HepG2 (cell line): ENCODE data around the gene STARD10. TPM values are rescaled to one million over a fixed set of nuclear protein-coding genes. Genes with fewer than 3 reads are reported as not detected.

ENCODE experiments used
- ATAC-seq: fragments of 200-7000 bp; cut with Tn5 transposase; 3 replicates; pipeline ENCODE4 v1.9.1; 2020; ENCODE audit warnings: mild to moderate bottlenecking, moderate library complexity
- BruUV-seq: library from RNA; stranded (reverse); fragments of 400-500 nt; replicated peaks from 2 replicates; lab custom pipeline; 2021; lab: Mats Ljungman, UMichigan
- CTCF ChIA-PET: fragments of 300-600 bp; formaldehyde crosslinking; extraction: SDS; loops from one replicate; lab custom pipeline; 2021; ENCODE audit warnings: low total read pairs, inconsistent platforms, low intra/inter-chr PET ratio; lab: Yijun Ruan, JAX
- POLR2A ChIA-PET: fragments of 350-600 bp; sonication (Branson Sonifier 250); formaldehyde crosslinking; loops from one replicate; lab custom pipeline; 2020; ENCODE audit warnings: antibody characterized with exemption, inconsistent platforms; lab: Yijun Ruan, JAX
- DNase-seq: peaks from one replicate; pipeline ENCODE4 v3.0.0-alpha.2; 2015; ENCODE audit warnings: low spot score
- FAIRE-seq: peaks from 3 replicates; lab custom pipeline; 2011; peaks lifted over from hg19 to GRCh38; lab: Jason Lieb, UNC
- H2AFZ ChIP-seq: one replicate; pipeline ENCODE4 v1.6.1; 2011; ENCODE audit warnings: low read length, inconsistent platforms
- H3K27ac ChIP-seq: fragments of 300-600 bp; 3 replicates; pipeline ENCODE4 v1.8.0; 2011; ENCODE audit warnings: mixed run types, mild to moderate bottlenecking, mixed read lengths, low read length, inconsistent platforms; ENCODE audit not compliant: insufficient read depth; ENCODE audit errors: extremely low read length
- H3K27me3 ChIP-seq, 2 experiments: fragments of 200-600 bp in 1 of 2; 2 replicates in 1 of 2; 3 replicates in 1 of 2; pipeline versions ENCODE4 v1.6.0 to v1.8.0; 2011; ENCODE audit warnings: low read length in 2 of 2, mild to moderate bottlenecking in 2 of 2, moderate library complexity in 2 of 2, inconsistent platforms in 1 of 2; ENCODE audit not compliant: insufficient read depth in 2 of 2, control insufficient read depth in 1 of 2
- H3K36me3 ChIP-seq, 2 experiments: fragments of 200-600 bp in 1 of 2; replicated peaks in 1 of 2; 2 replicates in 1 of 2; 3 replicates in 1 of 2; pipeline versions ENCODE4 v1.5.1 to v1.8.0; 2011; ENCODE audit warnings: low read length in 2 of 2, inconsistent platforms in 1 of 2; ENCODE audit not compliant: insufficient read depth in 2 of 2, control insufficient read depth in 1 of 2
- H3K4me1 ChIP-seq: 2 replicates; pipeline ENCODE4 v1.5.1; 2012; ENCODE audit warnings: low read length, inconsistent platforms; ENCODE audit not compliant: insufficient read depth
- H3K4me2 ChIP-seq: 2 replicates; pipeline ENCODE4 v1.6.0; 2011; ENCODE audit warnings: low read depth, low read length, inconsistent platforms
- H3K4me3 ChIP-seq, 3 experiments: fragments of 200-600 bp in 1 of 3; sonication (generic), shearing (Covaris generic) in 1 of 3; replicated peaks in 1 of 3; 2 replicates each; pipeline ENCODE4 v1.5.1; 2011 to 2016; ENCODE audit warnings: low read length in 3 of 3, inconsistent platforms in 2 of 3, low read depth in 2 of 3, mild to moderate bottlenecking in 2 of 3, control low read depth in 1 of 3, mixed read lengths in 1 of 3; ENCODE audit not compliant: insufficient read depth in 1 of 3
- H3K79me2 ChIP-seq: one replicate; pipeline ENCODE4 v1.6.1; 2011; ENCODE audit warnings: low read length, inconsistent platforms; ENCODE audit not compliant: insufficient read depth
- H3K9ac ChIP-seq: 2 replicates; pipeline ENCODE4 v1.6.0; 2011; ENCODE audit warnings: mild to moderate bottlenecking, low read depth, low read length, inconsistent platforms; ENCODE audit not compliant: insufficient read depth
- H3K9me3 ChIP-seq: 2 replicates; pipeline ENCODE4 v1.5.1; 2012; ENCODE audit warnings: mild to moderate bottlenecking, low read length
- H4K20me1 ChIP-seq: 2 replicates; pipeline ENCODE4 v1.6.0; 2011; ENCODE audit warnings: inconsistent platforms, mild to moderate bottlenecking, low read length, moderate library complexity; ENCODE audit not compliant: insufficient read depth
- ATF1 ChIP-seq: IDR thresholded peaks from 2 replicates; pipeline ENCODE4 v1.6.1; 2016; ENCODE audit warnings: mild to moderate bottlenecking, control low read depth
- ETS1 ChIP-seq: sonication (generic); formaldehyde crosslinking; IDR thresholded peaks from 2 replicates; pipeline ENCODE4 v1.4.0; 2020; ENCODE audit warnings: missing genetic modification reagents
- NFYB ChIP-seq: sonication (generic); formaldehyde crosslinking; IDR thresholded peaks from 2 replicates; pipeline ENCODE4 v1.4.0; 2020; ENCODE audit warnings: missing genetic modification reagents
- RFXAP ChIP-seq: sonication (generic); formaldehyde crosslinking; IDR thresholded peaks from 2 replicates; pipeline ENCODE4 v1.4.0; 2020; ENCODE audit warnings: missing genetic modification reagents, borderline replicate concordance
- WGBS: methylation state at CpG from one replicate; pipeline ENCODE4 v1.1.6; 2017; ENCODE audit warnings: low lambda C conversion rate; 5-methylcytosine and 5-hydroxymethylcytosine counted together
- in situ Hi-C: cut with HindIII; loops from 2 replicates; pipeline ENCODE4 v1.10.0; 2017; ENCODE audit warnings: low pct_unique_long_range_greater_than_20kb; ENCODE audit not compliant: extremely low pct_ligation_motif_present
- intact Hi-C: fragments of 100-400 bp; cut with micrococcal nuclease; formaldehyde crosslinking; loops from one replicate; pipeline ENCODE4 v1.10.0; 2022; ENCODE audit not compliant: unreplicated experiment
- polyA plus RNA-seq, 8 experiments: library from polyadenylated mRNA; depleted of rRNA in 3 of 8; stranded (reverse) in 7 of 8; unstranded in 1 of 8; fragments of >200 nt; fragmentation: Illumina TruSeq in 4 of 8; extraction: Trizol in 4 of 8; gene quantifications; 2 replicates each; pipeline versions ENCODE4 v1.2.1 to v1.2.3, GENCODE V29; 2011 to 2016; ENCODE audit warnings: low read depth in 4 of 8, missing spikeins in 1 of 8, mixed read lengths in 1 of 8; ENCODE audit not compliant: insufficient read depth in 1 of 8
- total RNA-seq, 5 experiments: library from RNA; depleted of rRNA; stranded (reverse); fragments of >200 nt; fragmentation: Illumina TruSeq; extraction: Trizol; gene quantifications; 2 replicates each; pipeline ENCODE4 v1.2.3, GENCODE V29; 2016; ENCODE audit warnings: low read depth in 1 of 5
- TF ChIP-seq, protein P1 (sequence below), 2 experiments: sonication (generic) in 1 of 2; formaldehyde crosslinking in 1 of 2; IDR thresholded peaks; 2 replicates each; pipeline versions ENCODE4 v1.4.0 to v1.6.1; 2016 to 2020; ENCODE audit warnings: borderline replicate concordance in 1 of 2, low read depth in 1 of 2, mild to moderate bottlenecking in 1 of 2, missing genetic modification reagents in 1 of 2
- TF ChIP-seq, protein P2 (sequence below): sonication (generic); formaldehyde crosslinking; IDR thresholded peaks from 2 replicates; pipeline ENCODE4 v1.5.1; 2020; ENCODE audit warnings: mild to moderate bottlenecking, missing genetic modification reagents, moderate library complexity

The STARD10 gene
- total and polyA plus RNA-seq, 2 of the 13 experiments (the other 11 are each of a cell fraction or from before 2014, with no cell fraction given): 260 to 341 TPM

DNA sequence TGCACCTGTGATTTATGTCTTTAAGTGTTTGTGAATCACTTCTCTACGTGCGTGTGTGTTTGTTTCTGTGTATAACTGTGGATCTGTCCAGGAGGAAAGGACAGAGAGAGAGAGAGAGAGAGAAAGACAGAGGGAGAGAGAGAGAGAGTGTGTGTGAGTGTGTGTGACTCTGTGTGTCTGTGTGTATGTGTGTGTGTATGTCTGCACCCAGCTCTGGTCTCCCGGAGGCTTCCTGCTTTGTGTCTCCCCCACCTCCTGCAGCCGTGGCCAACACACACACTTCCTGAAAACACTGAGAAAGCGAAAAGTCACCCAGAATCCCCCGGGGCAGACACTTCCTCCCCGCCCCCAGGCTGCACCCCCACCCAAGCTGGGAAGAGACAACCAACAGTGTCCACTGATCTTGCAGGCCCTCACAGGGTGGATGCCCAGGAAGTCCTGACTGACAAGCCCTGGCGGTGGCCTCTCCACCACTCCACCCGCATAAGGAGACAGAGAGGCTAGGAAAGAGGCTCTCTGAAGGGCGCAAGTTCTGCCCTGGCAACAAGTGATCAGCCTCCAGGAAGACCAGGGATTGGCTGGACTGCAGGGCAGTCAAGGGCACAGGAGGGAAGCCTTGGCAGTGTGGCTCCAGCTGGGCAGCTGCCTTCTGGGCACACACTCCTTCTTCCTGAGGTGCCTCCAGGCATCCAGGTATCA, 71.6 kb downstream of the STARD10 start (continued):
- TF ChIP-seq NFYB (CRISPR knock-in tag): peak; percentile 70
- peak; percentile 99 for TF ChIP-seq RFXAP (CRISPR knock-in tag)
- peak; percentile 80 for TF ChIP-seq ATF1 (CRISPR knock-in tag)
- TF ChIP-seq, protein P1, sequence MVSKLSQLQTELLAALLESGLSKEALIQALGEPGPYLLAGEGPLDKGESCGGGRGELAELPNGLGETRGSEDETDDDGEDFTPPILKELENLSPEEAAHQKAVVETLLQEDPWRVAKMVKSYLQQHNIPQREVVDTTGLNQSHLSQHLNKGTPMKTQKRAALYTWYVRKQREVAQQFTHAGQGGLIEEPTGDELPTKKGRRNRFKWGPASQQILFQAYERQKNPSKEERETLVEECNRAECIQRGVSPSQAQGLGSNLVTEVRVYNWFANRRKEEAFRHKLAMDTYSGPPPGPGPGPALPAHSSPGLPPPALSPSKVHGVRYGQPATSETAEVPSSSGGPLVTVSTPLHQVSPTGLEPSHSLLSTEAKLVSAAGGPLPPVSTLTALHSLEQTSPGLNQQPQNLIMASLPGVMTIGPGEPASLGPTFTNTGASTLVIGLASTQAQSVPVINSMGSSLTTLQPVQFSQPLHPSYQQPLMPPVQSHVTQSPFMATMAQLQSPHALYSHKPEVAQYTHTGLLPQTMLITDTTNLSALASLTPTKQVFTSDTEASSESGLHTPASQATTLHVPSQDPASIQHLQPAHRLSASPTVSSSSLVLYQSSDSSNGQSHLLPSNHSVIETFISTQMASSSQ (IDR thresholded peaks at IDR 0.05; ENCODE audit: low read depth): no peak
- TF ChIP-seq, protein P1 (CRISPR knock-in tag; IDR thresholded peaks at IDR 0.05; ENCODE audit: borderline replicate concordance): no peak

DNA sequence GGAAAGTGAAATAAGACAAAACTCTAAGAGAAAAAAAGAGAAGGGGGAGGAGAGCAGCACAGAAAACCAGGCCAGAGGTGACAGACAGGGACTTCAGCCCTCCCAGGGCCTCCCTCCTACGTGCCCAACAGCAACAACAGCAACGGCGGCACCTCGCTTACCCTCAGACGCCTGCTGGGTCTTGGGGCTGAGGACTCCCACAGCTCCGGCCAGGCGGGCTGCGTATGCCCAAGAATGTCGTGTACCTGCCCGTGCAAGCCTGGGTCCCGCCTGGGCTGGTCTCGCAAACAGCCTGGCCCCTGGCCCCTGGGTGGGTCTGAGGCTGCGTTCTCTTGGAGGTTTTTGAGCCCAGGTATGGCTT, 72.2 kb downstream of the STARD10 start:
- no peak for TF ChIP-seq ETS1 (CRISPR knock-in tag)
- TF ChIP-seq, protein P2, sequence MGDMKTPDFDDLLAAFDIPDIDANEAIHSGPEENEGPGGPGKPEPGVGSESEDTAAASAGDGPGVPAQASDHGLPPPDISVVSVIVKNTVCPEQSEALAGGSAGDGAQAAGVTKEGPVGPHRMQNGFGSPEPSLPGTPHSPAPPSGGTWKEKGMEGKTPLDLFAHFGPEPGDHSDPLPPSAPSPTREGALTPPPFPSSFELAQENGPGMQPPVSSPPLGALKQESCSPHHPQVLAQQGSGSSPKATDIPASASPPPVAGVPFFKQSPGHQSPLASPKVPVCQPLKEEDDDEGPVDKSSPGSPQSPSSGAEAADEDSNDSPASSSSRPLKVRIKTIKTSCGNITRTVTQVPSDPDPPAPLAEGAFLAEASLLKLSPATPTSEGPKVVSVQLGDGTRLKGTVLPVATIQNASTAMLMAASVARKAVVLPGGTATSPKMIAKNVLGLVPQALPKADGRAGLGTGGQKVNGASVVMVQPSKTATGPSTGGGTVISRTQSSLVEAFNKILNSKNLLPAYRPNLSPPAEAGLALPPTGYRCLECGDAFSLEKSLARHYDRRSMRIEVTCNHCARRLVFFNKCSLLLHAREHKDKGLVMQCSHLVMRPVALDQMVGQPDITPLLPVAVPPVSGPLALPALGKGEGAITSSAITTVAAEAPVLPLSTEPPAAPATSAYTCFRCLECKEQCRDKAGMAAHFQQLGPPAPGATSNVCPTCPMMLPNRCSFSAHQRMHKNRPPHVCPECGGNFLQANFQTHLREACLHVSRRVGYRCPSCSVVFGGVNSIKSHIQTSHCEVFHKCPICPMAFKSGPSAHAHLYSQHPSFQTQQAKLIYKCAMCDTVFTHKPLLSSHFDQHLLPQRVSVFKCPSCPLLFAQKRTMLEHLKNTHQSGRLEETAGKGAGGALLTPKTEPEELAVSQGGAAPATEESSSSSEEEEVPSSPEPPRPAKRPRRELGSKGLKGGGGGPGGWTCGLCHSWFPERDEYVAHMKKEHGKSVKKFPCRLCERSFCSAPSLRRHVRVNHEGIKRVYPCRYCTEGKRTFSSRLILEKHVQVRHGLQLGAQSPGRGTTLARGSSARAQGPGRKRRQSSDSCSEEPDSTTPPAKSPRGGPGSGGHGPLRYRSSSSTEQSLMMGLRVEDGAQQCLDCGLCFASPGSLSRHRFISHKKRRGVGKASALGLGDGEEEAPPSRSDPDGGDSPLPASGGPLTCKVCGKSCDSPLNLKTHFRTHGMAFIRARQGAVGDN (CRISPR knock-in tag): peak; percentile 33; the same call in 1 of the 2 replicates
- DNase-seq (no peak), ATAC-seq (no peak), FAIRE-seq (no peak)
- H3K4me2 ChIP-seq: no peak overlapping the region
- ChIA-PET CTCF (no interaction called here), POLR2A (no interaction called here)
- H3K4me3 ChIP-seq: no peak overlapping the region
- H3K27me3 ChIP-seq: no peaks in the 10 kb centered on the region
- no peak overlapping the region for H3K27ac ChIP-seq
- intact Hi-C loops: no loop called here
- BruUV-seq: no TSS peak
- no peak overlapping the region for H3K9ac ChIP-seq
- H4K20me1 ChIP-seq: peaks cover 18% of the 10 kb centered on the region; the same call in 1 of the 2 replicates
- in situ Hi-C loops: no loop called here
- H3K4me1 ChIP-seq: no peaks in the 10 kb centered on the region
- peaks cover 45% of the 10 kb centered on the region for H3K79me2 ChIP-seq
- H2AFZ ChIP-seq: no peak overlapping the region
- H3K36me3 ChIP-seq: peaks cover 47 to 91% of the 10 kb centered on the region in 2 experiments; a peak in 4 of 5 replicates
- 94% methylated on average over 4 of the region's 13 CpGs for WGBS
- no peaks in the 10 kb centered on the region for H3K9me3 ChIP-seq
